GM21576 (cell line): ENCODE results near the gene USP2.
A peak's percentile ranks its signal among the peaks of the same experiment; 100 is the strongest.

Experiments
- ATAC-seq: cut with Tn5 transposase; IDR thresholded peaks from one replicate; pipeline ENCODE4 v1.9.1; 2021; ENCODE audit warnings: mild to moderate bottlenecking, moderate library complexity; ENCODE audit not compliant: unreplicated experiment

The USP2 gene

GRCh38 chr11:119345685-119346084 is 35.8 kb downstream of the USP2 start:
- ATAC-seq = no peak

- no peak for ATAC-seq
Measured at GRCh38 chr11:119344291-119345010, 37.0 kb downstream of the USP2 start.

- ATAC-seq = no peak
Measured at GRCh38 chr11:119343726-119344125, 37.8 kb downstream of the USP2 start.

GRCh38 chr11:119342362-119343130 is 38.9 kb downstream of the USP2 start:
- ATAC-seq = no peak

GRCh38 chr11:119342023-119342300 is 39.5 kb downstream of the USP2 start:
- no peak for ATAC-seq

GRCh38 chr11:119341222-119342022 is 40.1 kb downstream of the USP2 start:
- no peak for ATAC-seq

- ATAC-seq = no peak
Measured at GRCh38 chr11:119340335-119341221, 40.9 kb downstream of the USP2 start, which contains the start of gene C1QTNF5. C1QTNF5 (minus strand) TSS chr11:119340883; CDS start chr11:119340397, 486 bp downstream.

- ATAC-seq = no peak
Measured at GRCh38 chr11:119339589-119340334, 41.7 kb downstream of the USP2 start.

- ATAC-seq = no peak
Measured at GRCh38 chr11:119338965-119339588, 42.4 kb downstream of the USP2 start.

GRCh38 chr11:119338318-119338890 is 43.1 kb downstream of the USP2 start:
- no peak for ATAC-seq

- ATAC-seq = no peak
Measured at GRCh38 chr11:119337581-119338317, 43.7 kb downstream of the USP2 start.

- no peak for ATAC-seq
Measured at GRCh38 chr11:119336744-119337469, 44.6 kb downstream of the USP2 start.

GRCh38 chr11:119335655-119336543 is 45.6 kb downstream of the USP2 start:
- ATAC-seq = no peak

GRCh38 chr11:119335091-119335654 is 46.3 kb downstream of the USP2 start:
- no peak for ATAC-seq

- ATAC-seq = peak; percentile 94
Measured at GRCh38 chr11:119334174-119334930, 47.1 kb downstream of the USP2 start, which contains the start of gene RNF26. RNF26 (plus strand) TSS chr11:119334527; CDS start chr11:119335123, 596 bp downstream.
